ENCODE measurements around the gene GALM.

GALM gene

GRCh38 chr2:38743672-38744398, 77.9 kb downstream of the GALM start:
- CTCF ChIA-PET: interaction anchor here (0.8 to 1.7 kb wide), 2 partner anchors 163 to 179 kb away, joined by 5 read pairs; no protein-coding TSS in a partner anchor
- DNase-seq (ENCODE audit: low spot score): no peak
- no peak for TF ChIP-seq CTCF (conservative IDR thresholded peaks at IDR 0.05; ENCODE audit: low read depth)
- POLR2A ChIA-PET (ENCODE audit: low non-redundant PET): interaction anchor here (0.6 to 0.7 kb wide), 3 partner anchors 8 to 446 kb away, joined by 4 to 5 read pairs (median 5); no protein-coding TSS in a partner anchor
- no peak overlapping the region for H3K27ac ChIP-seq

GRCh38 chr2:38744399-38744780, 78.5 kb downstream of the GALM start:
- H3K27ac ChIP-seq: no peak overlapping the region
- no peak for TF ChIP-seq CTCF (conservative IDR thresholded peaks at IDR 0.05; ENCODE audit: low read depth)
- CTCF ChIA-PET: interaction anchor here (1.7 kb wide), 1 partner anchor 163 kb away, joined by 5 read pairs; no protein-coding TSS in a partner anchor
- POLR2A ChIA-PET (ENCODE audit: low non-redundant PET): interaction anchor here (0.6 to 0.7 kb wide), 2 partner anchors 9 to 446 kb away, joined by 4 to 5 read pairs; no protein-coding TSS in a partner anchor
- DNase-seq (ENCODE audit: low spot score): no peak

GRCh38 chr2:38745267-38745666, 79.4 kb downstream of the GALM start:
- ChIA-PET POLR2A (ENCODE audit: low non-redundant PET) (no interaction called here), CTCF (no interaction called here)
- peak overlapping the region; percentile 31; the same call in 1 of the 2 replicates for H3K27ac ChIP-seq
- no peak for DNase-seq (ENCODE audit: low spot score)
- TF ChIP-seq CTCF (conservative IDR thresholded peaks at IDR 0.05; ENCODE audit: low read depth): no peak

GRCh38 chr2:38747007-38747424, 81.1 kb downstream of the GALM start:
- H3K27ac ChIP-seq: no peak overlapping the region
- no peak for DNase-seq (ENCODE audit: low spot score)
- CTCF ChIA-PET: no interaction called here
- POLR2A ChIA-PET (ENCODE audit: low non-redundant PET): no interaction called here
- no peak for TF ChIP-seq CTCF (conservative IDR thresholded peaks at IDR 0.05; ENCODE audit: low read depth)

GRCh38 chr2:38747819-38748218, 81.9 kb downstream of the GALM start:
- ChIA-PET POLR2A (ENCODE audit: low non-redundant PET) (no interaction called here), CTCF (interaction anchor here (0.6 to 0.7 kb wide), 2 partner anchors 22 to 144 kb away, joined by 4 to 7 read pairs; no protein-coding TSS in a partner anchor)
- DNase-seq (ENCODE audit: low spot score): no peak
- no peak for TF ChIP-seq CTCF (conservative IDR thresholded peaks at IDR 0.05; ENCODE audit: low read depth)
- 0 out of 2 replicates have a peak overlapping the region, but pooled peaks have one; percentile 30 for H3K27ac ChIP-seq

GRCh38 chr2:38748391-38748790, 82.5 kb downstream of the GALM start:
- no peak for TF ChIP-seq CTCF (conservative IDR thresholded peaks at IDR 0.05; ENCODE audit: low read depth)
- ChIA-PET CTCF (interaction anchor here (0.6 to 0.7 kb wide), 2 partner anchors 23 to 147 kb away, joined by 3 to 4 read pairs; no protein-coding TSS in a partner anchor), POLR2A (ENCODE audit: low non-redundant PET) (no interaction called here)
- 0 out of 2 replicates have a peak overlapping the region, but pooled peaks have one; percentile 30 for H3K27ac ChIP-seq
- no peak for DNase-seq (ENCODE audit: low spot score)
